Measurements from ENCODE around the gene GABPA. TPM values are rescaled to one million over a fixed set of nuclear protein-coding genes. Genes with fewer than 3 reads are reported as not detected.
"Not testable (repeated sequence)": the region's sequence is repeated elsewhere in the genome, so short reads cannot be mapped to it uniquely, and the experiment has no call there.

The GABPA gene
- total and polyA plus RNA-seq, 2 donors (not counting 1 experiment from before 2014, with no cell fraction given): 10.3 to 29.7 TPM

GRCh38 chr21:25710550-25710949 lies 24.2 kb upstream of the GABPA start:
- Histone ChIP-seq H3K36me3 (replicated peaks in 1 of 2; ENCODE audit: control extremely low read depth in 1 of 2, control insufficient read depth in 1 of 2, extremely low read depth in 1 of 2, insufficient read depth in 2 of 2, low read length in 1 of 2) (no peaks in the 10 kb centered on the region), H3K9ac (ENCODE audit: low read length) (no peak overlapping the region), H3K4me3 (ENCODE audit: control extremely low read depth in 1 of 5, extremely low read depth in 1 of 5, insufficient read depth in 1 of 5, low read depth in 2 of 5, low read length in 4 of 5) (no peak overlapping the region), H2AFZ (ENCODE audit: insufficient read depth, low read depth, low read length, poor library complexity, severe bottlenecking) (no peak overlapping the region), H3K4me2 (replicated peaks; ENCODE audit: low read depth, low read length, poor library complexity, severe bottlenecking) (no peak overlapping the region), H3K79me2 (ENCODE audit: control insufficient read depth, insufficient read depth, low read length) (no peaks in the 10 kb centered on the region), H3K4me1 (ENCODE audit: control insufficient read depth in 2 of 2, insufficient read depth in 2 of 2, low read length in 2 of 2) (no peaks in the 10 kb centered on the region), H3K9me3 (ENCODE audit: control extremely low read depth in 1 of 3, control insufficient read depth in 2 of 3, insufficient read depth in 1 of 3, low read length in 2 of 3) (no peaks in the 10 kb centered on the region), H4K20me1 (ENCODE audit: control insufficient read depth, insufficient read depth, low read length, poor library complexity, severe bottlenecking) (no peaks in the 10 kb centered on the region), H3K27me3 (replicated peaks in 1 of 4; ENCODE audit: control extremely low read depth in 1 of 4, control insufficient read depth in 3 of 4, insufficient read depth in 4 of 4, low read length in 3 of 4) (no peaks in the 10 kb centered on the region), H3K27ac (ENCODE audit: low read length in 2 of 2) (no peak overlapping the region)
- POLR2A ChIA-PET: no interaction called here
- no peak overlapping the region for H3K27ac Mint-ChIP-seq
- no peak overlapping the region for H3K4me3 Mint-ChIP-seq
- H3K4me1 Mint-ChIP-seq: no peaks in the 10 kb centered on the region
- H3K27me3 Mint-ChIP-seq: no peaks in the 10 kb centered on the region
- no peaks in the 10 kb centered on the region for H3K9me3 Mint-ChIP-seq (ENCODE audit: insufficient read depth)
- WGBS (ENCODE audit: insufficient coverage): 94% methylated on average over 2 of the region's 5 CpGs
- TF ChIP-seq EZH2 (IDR thresholded peaks at IDR 0.05; ENCODE audit: borderline replicate concordance, insufficient read depth, low read depth, low read length, poor library complexity, severe bottlenecking) (no peak), CTCF (IDR thresholded peaks at IDR 0.05) (no peak)
- DNase-seq: no peak
- CTCF ChIA-PET: interaction anchor here (1.6 to 2.3 kb wide), 2 partner anchors 102 to 290 kb away, joined by 5 to 10 read pairs; no protein-coding TSS in a partner anchor
- no peak for ATAC-seq (ENCODE audit: low read depth)
- intact Hi-C loops (cut with micrococcal nuclease): no loop called here

GRCh38 chr21:25714066-25714465 lies 20.7 kb upstream of the GABPA start:
- H3K79me2 ChIP-seq (ENCODE audit: control insufficient read depth, insufficient read depth, low read length); H3K27ac ChIP-seq (ENCODE audit: low read length in 2 of 2); H3K9me3 ChIP-seq (ENCODE audit: control extremely low read depth in 1 of 3, control insufficient read depth in 2 of 3, insufficient read depth in 1 of 3, low read length in 2 of 3); H3K9me3 Mint-ChIP-seq (ENCODE audit: insufficient read depth); POLR2A ChIA-PET; H3K27ac Mint-ChIP-seq; H4K20me1 ChIP-seq (ENCODE audit: control insufficient read depth, insufficient read depth, low read length, poor library complexity, severe bottlenecking); H2AFZ ChIP-seq (ENCODE audit: insufficient read depth, low read depth, low read length, poor library complexity, severe bottlenecking); H3K4me1 ChIP-seq (ENCODE audit: control insufficient read depth in 2 of 2, insufficient read depth in 2 of 2, low read length in 2 of 2); H3K36me3 ChIP-seq (replicated peaks in 1 of 2; ENCODE audit: control extremely low read depth in 1 of 2, control insufficient read depth in 1 of 2, extremely low read depth in 1 of 2, insufficient read depth in 2 of 2, low read length in 1 of 2); H3K4me2 ChIP-seq (replicated peaks; ENCODE audit: low read depth, low read length, poor library complexity, severe bottlenecking); intact Hi-C loops (cut with micrococcal nuclease); H3K27me3 Mint-ChIP-seq; ATAC-seq (ENCODE audit: low read depth); H3K4me1 Mint-ChIP-seq; H3K4me3 ChIP-seq (ENCODE audit: control extremely low read depth in 1 of 5, extremely low read depth in 1 of 5, insufficient read depth in 1 of 5, low read depth in 2 of 5, low read length in 4 of 5); H3K9ac ChIP-seq (ENCODE audit: low read length); H3K27me3 ChIP-seq (replicated peaks in 1 of 4; ENCODE audit: control extremely low read depth in 1 of 4, control insufficient read depth in 3 of 4, insufficient read depth in 4 of 4, low read length in 3 of 4); DNase-seq; H3K4me3 Mint-ChIP-seq: not testable (repeated sequence)
- CTCF ChIA-PET: interaction anchor here (3.9 kb wide), 1 partner anchor 106 kb away, joined by 17 read pairs; no protein-coding TSS in a partner anchor
- WGBS (ENCODE audit: insufficient coverage): no CpG with 5 or more reads among the region's 10 CpGs

Measured in B cell (primary cell).